DMS79 treated with DMSO at 0.1 percent for 48 hours (cell line): ENCODE data around the gene GSTA5.
"Not testable (repeated sequence)": the region's sequence is repeated elsewhere in the genome, so short reads cannot be mapped to it uniquely, and the experiment has no call there.

Source experiments
- DNase-seq: peaks from one replicate; lab custom pipeline; 2025; lab: John Stamatoyannopoulos, UW

The GSTA5 gene

DNA sequence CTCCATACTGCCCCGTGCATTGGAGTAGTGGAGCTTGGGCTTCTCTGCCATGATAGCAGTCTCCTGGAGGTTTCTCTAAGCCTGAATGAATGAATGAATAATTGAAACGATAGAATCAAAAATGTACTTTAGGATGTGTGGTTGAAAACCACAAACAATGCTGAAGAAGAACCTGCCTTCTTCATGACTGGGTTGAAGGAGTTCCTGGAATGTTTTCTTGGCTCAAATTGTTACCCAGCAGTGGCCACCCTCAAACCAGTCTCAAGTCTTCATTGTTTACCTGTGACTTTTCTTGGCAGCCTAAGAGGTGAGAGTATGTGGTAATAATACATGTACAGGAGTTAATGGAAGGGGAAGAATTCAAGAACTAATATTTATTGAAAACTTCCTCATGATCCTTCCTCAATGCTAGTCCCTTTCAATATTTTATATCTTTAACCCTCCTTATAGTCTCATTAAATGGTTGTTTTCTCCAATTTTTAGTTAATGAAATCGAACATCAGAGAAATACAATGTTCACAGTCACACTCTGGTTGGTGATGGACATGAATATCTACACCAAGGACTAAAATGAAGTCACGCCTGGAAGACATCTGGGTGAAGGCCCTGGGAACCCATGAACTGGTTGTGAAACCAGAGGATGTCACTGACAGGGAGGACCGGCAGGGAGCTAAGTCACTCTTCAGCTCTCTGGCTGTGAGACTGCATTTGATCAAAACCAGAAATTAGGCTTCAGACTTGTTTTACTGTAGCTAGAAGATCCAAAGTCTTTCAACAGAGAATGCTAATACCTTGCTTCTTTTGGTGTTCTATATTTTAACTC, at the start of gene GSTA5:
Gene GSTA5 (minus strand): TSS at position 51 of the 823 bp plus-strand sequence.
- no peak for DNase-seq

GRCh38 chr6:52890018-52890417, 49.4 kb upstream of the GSTA5 start:
- no peak for DNase-seq

DNA sequence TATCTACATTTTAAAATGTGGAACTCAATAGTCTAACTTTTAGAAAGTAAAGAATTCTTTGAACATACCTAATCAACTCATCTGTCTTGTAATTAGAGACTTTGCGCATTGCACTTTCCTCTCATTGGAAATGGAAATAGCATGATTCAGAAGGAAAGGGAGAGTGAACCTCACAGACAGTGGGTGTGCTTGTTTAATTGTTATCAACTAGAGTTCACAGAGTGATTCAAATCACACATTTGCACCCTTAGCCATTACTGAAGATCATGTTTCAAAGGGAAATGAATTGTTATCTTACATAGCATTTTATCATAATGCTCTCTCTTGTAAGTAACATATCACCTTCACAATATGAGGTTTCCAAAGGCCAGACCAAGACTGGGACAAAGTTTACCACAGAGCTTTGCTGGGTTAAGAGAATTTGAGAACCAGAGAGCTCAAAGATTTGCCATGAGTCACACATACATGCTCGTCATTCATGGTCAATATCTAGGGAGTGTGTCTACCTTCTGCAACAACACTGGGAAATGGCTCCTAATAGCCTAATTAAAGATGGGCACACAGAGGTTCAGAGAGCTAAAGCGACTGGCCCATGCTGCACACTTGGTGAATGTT, 47.4 kb upstream of the GSTA5 start:
- no peak for DNase-seq

DNA sequence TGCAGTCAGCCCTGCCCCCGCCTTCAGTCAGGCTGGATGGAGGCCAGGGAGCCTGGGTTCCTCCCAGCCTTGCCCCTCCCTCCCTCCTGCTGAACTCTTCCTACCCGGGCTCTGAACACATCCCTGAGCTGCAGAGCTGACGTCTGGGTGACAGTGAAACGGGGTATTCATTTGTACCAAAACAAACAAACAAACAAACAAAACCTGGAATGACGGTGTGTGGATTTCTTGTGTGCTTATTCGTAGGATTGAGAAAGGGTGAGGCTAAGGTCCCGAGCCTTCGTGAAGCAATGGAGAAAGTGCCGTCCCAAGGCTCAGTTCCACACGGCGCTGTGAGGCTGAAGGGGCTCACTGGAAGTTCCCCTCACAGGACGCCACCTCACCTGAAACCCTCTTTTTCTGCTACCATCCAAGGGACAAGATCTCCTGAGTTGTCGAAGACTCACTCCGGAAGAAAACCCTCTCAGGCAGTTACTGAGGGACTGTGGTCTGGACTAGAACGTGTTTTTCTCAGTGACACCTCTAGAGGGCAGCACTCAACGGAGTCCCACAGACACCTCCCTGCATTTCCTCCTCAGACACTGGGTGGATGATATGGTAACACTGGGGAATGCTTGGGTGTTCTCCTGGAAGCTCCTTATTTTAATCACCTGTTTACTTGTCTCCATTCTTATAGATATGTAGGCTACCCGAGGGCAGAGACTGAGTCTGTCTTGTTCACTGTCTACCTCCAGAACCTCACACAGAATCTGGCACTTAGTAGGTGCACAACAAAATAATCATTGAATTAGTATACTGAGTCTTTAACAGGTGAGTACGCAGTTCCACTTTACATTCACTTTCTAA, 41.6 kb upstream of the GSTA5 start:
- DNase-seq, result peak; percentile 81

DNA sequence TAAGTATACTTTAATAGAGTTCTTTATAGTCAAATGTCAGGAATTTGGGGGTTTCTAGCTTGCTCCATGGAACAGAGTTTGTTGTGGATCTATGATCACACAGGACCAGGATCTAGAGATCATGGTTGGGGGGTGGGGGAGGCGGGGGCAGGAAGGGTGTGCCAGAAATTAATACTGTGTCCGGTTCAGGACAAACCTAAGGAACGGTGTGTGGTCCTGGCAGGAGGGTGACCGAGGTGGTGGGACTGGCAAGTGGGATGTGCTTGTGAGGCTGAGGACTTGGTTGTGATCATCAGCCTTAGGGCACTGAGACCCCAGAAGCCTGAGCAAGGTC, 41.0 kb upstream of the GSTA5 start:
- no peak for DNase-seq

- no peak for DNase-seq
Measured at GRCh38 chr6:52877786-52878185, 37.2 kb upstream of the GSTA5 start.

DNA sequence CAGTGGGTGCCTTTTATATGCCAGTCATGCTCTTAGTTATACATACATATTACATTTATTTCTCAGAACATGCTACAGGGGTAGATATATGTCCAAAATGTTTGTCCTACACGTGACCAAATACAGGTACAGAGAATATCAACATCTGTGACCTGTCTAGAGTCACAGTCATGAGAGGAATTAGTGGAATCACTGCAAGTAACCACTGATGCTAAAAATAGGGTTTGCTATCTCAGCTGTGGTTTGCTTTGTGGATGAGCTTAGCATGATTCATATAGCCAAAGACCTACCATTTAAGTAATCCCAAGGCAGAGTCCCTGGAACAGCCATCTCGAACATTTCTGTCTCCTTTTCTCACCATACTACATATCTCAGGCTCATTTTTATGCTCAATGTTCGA, 36.6 kb upstream of the GSTA5 start:
- no peak for DNase-seq

DNA sequence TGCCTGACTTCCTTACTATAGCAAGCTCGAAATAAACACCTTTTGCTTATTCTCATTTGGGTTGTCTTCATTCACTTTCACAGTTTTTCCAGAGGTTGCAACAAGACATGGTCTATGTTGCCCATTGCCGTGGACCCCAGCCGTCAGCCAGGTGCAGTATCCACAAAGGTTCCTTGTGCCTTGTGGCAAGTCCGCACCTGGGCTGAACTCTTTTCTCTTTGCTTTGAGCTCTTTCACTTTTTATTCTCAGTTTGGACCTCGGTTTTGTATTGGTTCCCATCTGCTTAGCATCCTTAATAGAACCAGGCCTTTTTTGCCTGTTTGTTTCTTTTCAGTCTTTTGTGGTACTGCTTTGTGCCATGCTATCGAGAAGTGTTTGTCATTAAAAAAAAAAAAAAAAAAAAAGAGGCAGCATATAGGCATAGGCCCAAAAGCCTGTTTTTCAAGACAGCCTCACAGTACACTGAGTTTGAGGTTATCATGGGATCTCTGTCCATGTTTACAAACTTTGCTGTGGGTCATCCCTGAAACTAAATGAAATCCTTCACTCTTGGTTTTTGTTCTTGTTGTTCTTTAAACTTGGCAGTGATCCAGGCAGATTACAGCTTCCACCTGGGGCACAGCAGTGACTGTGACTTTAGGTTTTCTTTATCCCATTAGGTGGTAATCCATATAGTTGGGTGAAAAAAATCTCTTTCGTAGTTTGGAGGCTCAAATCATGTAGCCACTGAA, 35.6 kb upstream of the GSTA5 start:
- peak; percentile 4 for DNase-seq

DNA sequence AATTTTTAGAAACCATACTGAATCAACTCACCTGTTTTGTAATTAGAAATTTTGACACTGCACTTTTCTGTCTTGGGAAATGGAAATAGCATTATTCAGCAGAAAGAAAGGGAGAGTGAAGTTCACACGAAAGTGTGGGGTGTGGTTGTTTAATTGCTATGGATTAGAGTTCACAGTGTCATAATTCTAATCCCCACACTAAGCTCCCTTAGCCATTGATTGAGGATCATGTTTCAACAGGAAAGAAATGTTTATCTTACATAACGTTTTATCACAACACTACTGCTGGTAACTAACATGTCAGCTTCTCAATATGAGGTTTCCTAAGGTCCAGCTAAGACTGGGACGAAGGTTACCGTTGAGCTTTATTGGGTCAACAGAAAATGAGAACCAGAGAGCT, 31.4 kb upstream of the GSTA5 start:
- DNase-seq, result no peak

- no peak for DNase-seq
Measured at GRCh38 chr6:52871621-52872020, 31.0 kb upstream of the GSTA5 start.

- DNase-seq, result not testable (repeated sequence)
Measured at GRCh38 chr6:52870335-52871091, 29.9 kb upstream of the GSTA5 start.

DNA sequence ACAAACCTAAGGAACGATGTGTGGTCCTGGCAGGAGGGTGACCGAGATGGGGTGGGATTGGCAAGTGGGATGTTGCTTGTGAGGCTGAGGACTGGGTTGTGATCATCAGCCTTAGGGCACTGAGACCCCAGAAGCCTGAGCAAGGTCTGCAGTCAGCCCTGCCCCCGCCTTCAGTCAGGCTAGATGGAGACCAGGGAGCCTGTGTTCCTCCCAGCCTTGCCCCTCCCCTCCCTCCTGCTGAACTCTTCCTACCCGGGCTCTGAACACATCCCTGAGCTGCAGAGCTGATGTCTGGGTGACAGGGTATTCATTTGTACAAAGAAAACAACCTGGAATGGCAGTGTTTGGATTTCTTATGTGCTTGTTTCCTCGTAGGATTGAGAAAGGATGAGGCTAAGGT, 28.3 kb upstream of the GSTA5 start:
- not testable (repeated sequence) for DNase-seq

DNA sequence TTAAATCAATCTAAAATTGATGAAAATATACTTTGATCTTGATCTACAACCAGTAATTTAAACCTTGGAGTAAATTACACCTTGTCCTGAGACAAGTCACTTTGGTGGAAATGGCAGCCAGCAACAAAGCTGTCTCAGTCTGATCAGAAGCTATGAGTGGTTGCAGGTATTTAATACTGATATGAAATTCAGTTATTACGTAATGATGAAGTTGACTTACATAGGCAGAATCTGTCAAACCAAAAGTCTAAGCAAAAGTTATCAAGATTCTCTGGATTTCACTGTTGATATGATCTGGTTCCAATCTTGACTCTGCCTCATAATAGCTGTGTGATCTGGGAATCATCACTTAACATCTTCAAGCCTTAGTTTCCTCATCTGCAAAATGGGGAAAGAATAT, 27.6 kb upstream of the GSTA5 start:
- DNase-seq, result no peak

DNA sequence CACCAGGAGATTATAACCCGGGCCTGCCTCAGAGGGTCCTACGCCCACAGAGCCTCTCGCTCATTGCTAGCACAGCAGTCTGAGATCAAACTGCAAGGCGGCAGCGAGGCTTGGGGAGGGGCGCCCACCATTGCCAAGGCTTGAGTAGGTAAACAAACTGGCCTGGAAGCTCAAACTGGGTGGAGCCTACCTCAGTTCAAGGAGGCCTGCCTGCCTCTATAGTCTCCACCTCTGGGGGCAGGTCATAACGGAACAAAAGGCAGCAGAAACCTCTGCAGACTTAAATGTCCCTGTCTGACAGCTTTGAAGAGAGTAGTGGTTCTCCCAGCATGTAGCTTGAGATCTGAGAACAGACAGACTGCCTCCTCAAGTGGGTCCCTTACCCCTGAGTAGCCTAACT, 20.5 kb upstream of the GSTA5 start:
- DNase-seq, result not testable (repeated sequence)

- DNase-seq, result no peak
Measured at GRCh38 chr6:52858416-52858815, 17.8 kb upstream of the GSTA5 start.

DNA sequence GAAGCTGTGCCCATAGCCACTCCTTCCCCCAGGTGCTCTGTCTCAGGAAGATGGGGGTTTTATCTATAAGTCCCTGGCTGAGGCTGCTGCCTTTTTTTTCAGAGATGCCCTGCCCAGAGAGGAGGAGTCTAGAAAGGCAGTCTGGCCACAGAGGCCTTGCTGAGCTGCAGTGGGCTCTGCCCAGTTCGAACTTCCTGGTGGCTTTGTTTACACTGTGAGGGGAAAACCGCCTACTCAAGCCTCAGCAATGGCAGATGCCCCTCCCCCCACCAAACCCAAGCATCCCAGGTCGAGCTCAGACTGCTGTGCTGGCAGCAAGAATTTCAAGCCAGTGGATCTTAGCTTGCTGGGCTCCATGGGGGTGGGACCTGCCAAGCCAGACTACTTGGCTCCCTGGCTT, 15.5 kb upstream of the GSTA5 start:
- DNase-seq, result not testable (repeated sequence)

- DNase-seq, result no peak
Measured at GRCh38 chr6:52849137-52849536, 8.5 kb upstream of the GSTA5 start.

DNA sequence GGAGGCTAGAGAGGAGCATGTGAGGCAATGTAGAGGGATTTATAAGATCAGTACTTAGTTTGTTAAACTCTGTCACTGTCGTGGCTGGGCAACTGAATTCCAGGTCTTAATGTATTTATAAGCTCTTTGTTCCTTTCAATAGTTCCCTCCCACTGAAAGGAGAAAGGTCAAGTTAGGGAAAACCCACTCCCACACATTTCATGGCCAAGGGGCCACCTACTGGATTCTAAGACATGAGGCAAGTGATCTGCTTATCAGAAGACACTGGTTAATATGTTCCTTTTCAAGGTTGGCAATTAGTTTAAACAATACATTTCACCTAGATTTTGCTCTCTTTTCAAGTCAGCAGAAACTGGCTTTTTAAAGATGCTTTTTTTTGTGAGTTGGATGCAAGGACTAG, 5.4 kb upstream of the GSTA5 start:
- no peak for DNase-seq

DNA sequence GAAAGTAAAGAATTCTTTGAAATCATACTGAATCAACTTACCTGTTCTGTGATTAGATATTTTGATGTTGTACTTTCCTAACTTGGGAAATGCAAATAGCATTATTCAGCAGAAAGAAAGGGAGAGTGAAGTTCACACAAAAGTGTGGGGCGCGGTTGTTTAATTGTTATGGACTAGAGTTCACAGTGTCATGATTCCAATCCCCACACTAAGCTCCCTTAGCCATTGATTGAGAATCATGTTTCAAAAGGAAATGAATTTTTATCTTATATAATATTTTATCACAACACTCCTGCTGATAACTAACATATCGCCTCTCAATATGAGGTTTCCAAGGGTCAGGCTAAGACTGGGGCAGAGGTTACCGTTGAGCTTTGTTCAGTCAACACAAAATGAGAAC, 3.0 kb upstream of the GSTA5 start:
- no peak for DNase-seq

GRCh38 chr6:52839124-52840055, 1.2 kb downstream of the GSTA5 start:
- no peak for DNase-seq
